RKO (cell line): ENCODE results near the gene GLP2R.
"Not testable (repeated sequence)": the region's sequence is repeated elsewhere in the genome, so short reads cannot be mapped to it uniquely, and the experiment has no call there.

Source experiments
- DNase-seq: peaks from one replicate; pipeline ENCODE4 v3.0.0-alpha.2; 2016; ENCODE audit warnings: low spot score

The GLP2R gene

DNA sequence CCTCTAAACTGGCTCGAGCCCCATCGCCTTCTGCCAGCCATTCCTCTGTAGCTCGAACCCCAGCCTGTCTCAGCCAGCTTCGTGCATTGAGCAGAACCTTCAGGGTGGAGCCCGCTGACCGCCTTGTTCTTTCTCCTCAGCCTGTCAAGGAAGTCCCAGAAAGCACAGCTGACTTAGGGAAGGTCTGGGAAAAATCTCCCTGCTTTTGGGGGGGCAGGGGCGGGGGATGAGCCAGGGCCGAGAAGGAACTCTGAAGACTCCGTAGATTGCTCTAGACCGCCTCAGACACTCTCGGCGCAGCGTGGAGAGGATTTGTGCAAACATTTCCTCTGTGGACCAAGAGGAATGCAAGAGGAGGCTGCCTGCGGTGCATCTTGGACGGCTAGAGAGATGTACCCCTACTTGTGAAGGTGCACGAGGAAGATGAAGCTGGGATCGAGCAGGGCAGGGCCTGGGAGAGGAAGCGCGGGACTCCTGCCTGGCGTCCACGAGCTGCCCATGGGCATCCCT is at the start of gene GLP2R:
GLP2R (plus strand) TSS at position 284 of the 510 bp plus-strand sequence; CDS start at position 424, 140 bp downstream.
- no peak for DNase-seq

DNA sequence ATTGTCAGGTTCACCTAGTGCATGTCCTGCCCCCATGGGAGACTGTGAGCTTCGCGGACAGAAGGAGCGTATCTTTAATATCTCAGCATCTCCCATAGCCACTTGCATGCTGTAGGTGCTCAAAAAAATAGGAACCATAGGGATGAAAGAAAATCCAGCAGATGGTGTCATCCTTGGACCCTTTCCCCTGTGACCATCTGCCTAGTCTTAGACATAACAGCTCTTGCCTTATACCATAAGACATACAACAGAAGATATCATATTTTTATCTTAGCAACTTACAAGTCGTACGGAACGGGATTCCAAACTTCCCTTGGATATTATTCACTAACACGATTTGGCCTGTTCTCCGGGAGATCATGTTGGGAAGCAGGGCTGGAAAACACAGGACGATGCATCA is 48.8 kb upstream of the GLP2R start:
- DNase-seq = no peak

DNA sequence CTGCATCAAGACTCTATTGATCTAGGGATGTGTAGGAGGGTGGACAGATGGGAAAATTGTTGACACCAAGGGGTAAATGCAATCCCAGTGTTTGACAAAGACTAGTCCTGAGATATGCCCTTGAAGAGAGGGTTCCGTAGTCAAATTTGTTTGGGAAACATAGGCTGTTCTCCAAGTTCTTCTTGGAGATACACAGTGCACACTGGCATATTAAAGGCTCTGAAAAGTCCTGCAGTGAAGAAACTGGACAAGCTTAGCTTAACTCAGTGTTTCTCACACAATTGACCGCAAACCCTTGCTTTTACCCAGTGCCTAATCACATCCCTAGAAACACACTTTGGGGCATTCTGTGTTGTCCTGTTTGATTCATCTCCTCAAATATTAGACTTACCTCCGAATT is 45.2 kb upstream of the GLP2R start:
- DNase-seq = no peak

- DNase-seq = no peak
Measured at GRCh38 chr17:9783050-9783449, 42.7 kb upstream of the GLP2R start.

- not testable (repeated sequence) for DNase-seq
Measured at GRCh38 chr17:9783465-9783864, 42.3 kb upstream of the GLP2R start.

- no peak for DNase-seq
Measured at GRCh38 chr17:9784544-9784943, 41.2 kb upstream of the GLP2R start.

GRCh38 chr17:9788601-9789000 is 37.1 kb upstream of the GLP2R start:
- no peak for DNase-seq

GRCh38 chr17:9790316-9790715 is 35.4 kb upstream of the GLP2R start:
- no peak for DNase-seq

GRCh38 chr17:9790889-9791876 is 34.5 kb upstream of the GLP2R start, which contains the start of gene DHRS7C:
DHRS7C (minus strand) TSS chr17:9791592; CDS start chr17:9791284, 308 bp downstream.
- no peak for DNase-seq

GRCh38 chr17:9792181-9792840 is 33.4 kb upstream of the GLP2R start:
- no peak for DNase-seq

DNA sequence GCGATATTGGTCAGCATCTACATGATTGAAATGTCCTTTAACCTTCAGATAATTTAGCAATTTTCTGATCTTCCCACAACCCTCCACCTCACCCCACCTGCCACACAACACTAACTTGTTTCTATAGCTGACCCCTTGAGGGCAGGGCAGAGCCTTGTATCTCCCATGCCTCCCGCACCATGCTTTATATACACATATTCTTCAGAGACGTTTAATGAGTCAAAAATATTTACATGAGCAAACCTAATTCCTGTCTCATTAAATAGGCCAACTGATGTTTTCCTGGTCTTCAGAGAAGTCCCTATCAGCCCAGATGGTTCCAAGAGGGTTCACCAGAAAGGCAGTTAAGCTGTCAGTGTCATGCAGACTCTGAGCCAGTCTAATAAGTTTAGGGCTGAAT is 27.7 kb upstream of the GLP2R start:
- no peak for DNase-seq

GRCh38 chr17:9798724-9799123 is 27.0 kb upstream of the GLP2R start:
- DNase-seq = no peak

DNA sequence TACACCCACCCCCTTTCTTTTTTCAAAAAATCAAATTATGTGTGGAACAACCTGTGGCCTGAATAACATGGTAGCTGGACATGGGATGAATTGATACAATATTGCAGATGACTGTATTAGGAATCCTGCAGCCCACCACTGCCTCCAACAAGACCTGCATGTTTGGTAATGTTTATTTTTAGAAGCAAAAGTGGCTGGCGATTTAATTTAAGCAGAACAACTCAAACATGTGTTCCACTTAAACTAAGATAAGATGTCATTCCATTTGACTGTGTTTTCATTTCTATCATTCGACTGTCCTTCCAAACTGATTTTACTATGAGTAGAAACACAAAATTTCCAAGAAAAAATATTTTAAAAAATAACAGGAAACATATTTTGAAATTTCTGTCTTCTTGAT is 24.2 kb upstream of the GLP2R start:
- no peak for DNase-seq

DNA sequence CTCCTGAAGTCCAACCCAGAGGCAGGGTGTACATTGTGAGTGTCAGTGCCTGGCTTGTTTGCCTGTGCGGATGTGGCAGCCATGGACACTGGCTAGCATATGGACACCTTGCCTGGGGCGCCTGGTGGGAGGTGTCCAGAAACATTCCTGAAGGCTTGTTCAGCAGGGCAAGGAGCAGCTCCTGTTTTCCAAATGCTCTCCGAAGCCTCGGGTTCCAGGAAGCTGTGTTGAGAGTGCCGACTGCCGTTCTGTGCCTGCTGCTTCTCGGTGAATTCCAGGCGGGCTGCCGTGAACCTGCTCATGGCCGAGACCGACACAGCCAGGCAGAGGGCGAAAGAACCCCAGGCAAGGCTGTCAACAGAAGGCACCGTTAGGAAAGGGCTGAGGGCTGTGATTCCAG is 23.4 kb upstream of the GLP2R start:
- DNase-seq = no peak

DNA sequence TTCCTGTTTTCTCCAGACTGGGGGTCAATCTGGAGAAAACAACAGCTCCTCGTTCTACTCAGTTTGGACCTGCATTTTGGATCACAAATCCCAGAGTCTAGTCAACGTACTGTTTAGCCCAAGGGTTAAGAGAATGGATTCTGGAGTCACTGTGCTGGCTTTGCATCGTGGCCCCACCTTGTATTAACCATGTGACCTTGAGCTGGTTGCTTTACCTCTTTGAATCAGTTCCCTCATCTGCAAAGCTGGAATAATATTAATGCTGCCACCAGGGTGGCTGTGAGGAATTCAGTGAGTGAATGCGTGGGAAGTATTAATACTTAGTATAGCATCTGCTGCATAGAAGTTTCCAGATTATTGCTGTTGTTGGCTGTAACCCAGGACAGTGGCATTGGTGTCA is 23.0 kb upstream of the GLP2R start:
- DNase-seq = no peak

DNA sequence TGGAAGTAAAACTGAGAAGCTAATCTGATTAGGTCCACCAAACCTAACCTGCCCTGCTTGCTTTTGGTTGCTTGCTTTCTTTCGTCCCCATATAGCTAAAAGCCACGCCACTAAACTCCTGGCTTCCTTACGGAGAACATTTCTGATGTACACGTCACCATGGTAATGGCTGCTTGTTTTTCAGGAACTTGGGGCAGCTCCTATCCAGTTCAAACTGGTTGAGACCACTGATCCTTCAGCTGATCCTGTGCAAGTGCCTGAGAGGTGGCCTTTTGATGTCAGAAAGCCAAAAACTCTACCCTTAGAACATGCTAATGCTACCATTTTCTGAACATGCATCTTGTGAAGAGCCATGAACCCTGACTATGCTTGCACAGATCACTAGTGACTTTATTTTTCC is 20.0 kb upstream of the GLP2R start:
- DNase-seq = no peak

DNA sequence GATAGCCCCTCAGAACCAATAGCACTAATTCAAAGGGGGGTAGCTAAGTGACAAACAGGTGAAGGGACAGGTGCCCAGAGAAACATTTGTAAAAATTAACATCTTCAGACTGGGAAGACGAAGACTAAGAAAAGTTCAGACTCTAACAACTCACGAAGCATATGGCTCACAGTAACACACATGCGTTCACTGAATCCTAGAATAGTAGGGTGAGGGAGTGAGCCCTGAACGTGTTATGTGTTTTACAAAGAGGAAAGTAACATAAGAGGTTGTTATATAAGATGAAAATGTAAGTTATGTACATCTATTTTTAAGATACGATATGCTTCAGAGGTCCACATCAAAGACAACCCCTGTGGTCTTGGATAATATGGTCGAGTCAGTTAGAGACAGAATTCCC is 19.0 kb upstream of the GLP2R start:
- DNase-seq = no peak

GRCh38 chr17:9809409-9809808 is 16.3 kb upstream of the GLP2R start:
- DNase-seq = no peak

DNA sequence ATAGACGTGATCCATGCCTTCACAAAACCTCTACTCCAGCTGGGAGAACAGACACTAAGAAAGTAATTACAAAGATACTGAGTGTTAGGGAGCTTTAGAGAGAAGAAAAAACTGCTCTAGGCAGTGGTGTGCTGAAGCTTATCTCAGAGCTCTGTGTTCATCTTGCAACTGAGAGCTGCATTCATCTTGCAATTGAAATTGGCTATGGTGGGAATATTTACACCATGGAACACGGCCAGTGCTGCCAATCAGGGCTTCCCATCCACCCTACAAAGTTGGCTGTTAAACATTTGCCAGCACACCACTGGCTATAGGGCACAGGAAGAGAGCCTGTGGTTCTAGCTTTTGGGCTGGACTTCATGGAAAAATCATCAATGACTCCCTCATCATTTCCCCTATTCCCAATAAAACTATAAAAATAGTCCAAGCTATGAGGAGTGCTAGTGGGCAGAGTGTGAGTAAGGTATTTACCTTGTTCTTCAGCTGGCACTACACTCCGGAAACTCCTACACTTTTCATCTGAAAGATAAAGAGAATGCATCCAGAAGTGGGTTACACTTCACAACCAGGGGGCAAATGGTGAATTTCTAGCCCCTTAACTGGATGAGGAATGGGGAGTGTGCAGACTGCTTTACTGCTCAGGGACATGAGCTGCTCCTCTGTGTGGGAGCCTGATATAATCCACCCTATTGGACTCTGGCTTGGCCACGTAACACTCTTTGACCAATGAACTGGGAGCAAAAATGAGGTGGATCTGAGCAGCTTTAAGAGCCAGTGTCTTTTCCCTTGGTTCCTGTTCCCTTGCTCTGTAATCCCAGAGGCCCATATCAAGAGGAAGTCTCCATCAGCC is 15.4 kb upstream of the GLP2R start:
- DNase-seq = no peak

DNA sequence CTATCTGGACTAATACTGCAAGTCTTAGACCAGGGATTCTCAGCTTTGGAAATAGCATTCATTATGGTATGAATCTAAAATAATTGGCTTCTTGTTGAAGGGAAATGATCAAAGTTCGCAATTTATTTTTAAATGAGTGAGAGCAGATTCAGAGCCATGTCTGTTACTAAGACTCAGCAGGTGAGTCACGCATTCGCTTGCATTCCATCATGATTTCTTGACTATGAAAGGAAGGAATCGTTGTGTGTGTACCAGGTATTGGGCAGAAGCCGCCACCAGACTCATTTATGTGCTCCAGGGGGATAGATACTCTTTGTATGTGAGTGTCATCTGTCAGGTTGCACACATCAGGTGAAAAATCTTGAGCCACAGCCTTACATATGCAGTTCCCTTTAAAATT is 14.6 kb upstream of the GLP2R start:
- peak; percentile 54 for DNase-seq

DNA sequence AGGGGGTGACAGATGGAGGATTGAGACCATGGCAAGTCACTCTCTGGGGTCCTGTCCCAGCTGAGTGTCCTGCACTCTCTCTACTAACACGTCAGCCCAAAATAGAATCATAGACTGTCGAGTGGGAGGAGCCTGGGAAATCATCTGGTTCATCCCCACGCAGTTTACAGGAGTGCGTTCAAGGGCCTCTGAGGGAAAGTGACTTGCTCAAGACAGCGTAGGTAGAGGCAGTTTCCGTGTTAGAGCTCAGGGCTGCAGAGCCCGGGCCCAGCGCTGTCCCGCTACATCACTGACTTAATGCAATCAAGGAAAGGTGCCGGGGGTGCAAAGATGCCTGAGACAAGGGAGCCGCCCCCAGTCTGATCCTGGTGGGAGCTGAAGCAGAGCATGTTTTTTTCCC is 14.2 kb upstream of the GLP2R start:
- no peak for DNase-seq

- no peak for DNase-seq
Measured at GRCh38 chr17:9813166-9813565, 12.6 kb upstream of the GLP2R start.
